Fibroblast of lung (primary cell): ENCODE measurements around the gene GRIK4.

ENCODE experiments used
- EZH2 ChIP-seq: IDR thresholded peaks from 2 replicates; pipeline ENCODE4 v1.5.1; 2012; ENCODE audit warnings: low read length, control low read depth, mild to moderate bottlenecking; ENCODE audit errors: missing control alignments
- TF ChIP-seq, protein P1 (sequence below), 2 donors: IDR thresholded peaks in 1 of 2; conservative IDR thresholded peaks in 1 of 2; 1 replicate in 1 of 2; 2 replicates in 1 of 2; pipeline ENCODE4 v1.5.1; 2011 to 2012; ENCODE audit warnings: low read length in 2 of 2, control low read depth in 1 of 2, inconsistent platforms in 1 of 2, low read depth in 1 of 2, mild to moderate bottlenecking in 1 of 2

- TF ChIP-seq, protein P1, sequence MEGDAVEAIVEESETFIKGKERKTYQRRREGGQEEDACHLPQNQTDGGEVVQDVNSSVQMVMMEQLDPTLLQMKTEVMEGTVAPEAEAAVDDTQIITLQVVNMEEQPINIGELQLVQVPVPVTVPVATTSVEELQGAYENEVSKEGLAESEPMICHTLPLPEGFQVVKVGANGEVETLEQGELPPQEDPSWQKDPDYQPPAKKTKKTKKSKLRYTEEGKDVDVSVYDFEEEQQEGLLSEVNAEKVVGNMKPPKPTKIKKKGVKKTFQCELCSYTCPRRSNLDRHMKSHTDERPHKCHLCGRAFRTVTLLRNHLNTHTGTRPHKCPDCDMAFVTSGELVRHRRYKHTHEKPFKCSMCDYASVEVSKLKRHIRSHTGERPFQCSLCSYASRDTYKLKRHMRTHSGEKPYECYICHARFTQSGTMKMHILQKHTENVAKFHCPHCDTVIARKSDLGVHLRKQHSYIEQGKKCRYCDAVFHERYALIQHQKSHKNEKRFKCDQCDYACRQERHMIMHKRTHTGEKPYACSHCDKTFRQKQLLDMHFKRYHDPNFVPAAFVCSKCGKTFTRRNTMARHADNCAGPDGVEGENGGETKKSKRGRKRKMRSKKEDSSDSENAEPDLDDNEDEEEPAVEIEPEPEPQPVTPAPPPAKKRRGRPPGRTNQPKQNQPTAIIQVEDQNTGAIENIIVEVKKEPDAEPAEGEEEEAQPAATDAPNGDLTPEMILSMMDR (conservative IDR thresholded peaks at IDR 0.05 in 1 of 2, IDR thresholded peaks at IDR 0.05 in 1 of 2; ENCODE audit: low read depth in 1 of 2, low read length in 2 of 2) = no peak
- TF ChIP-seq EZH2 = no peak
These were observed 382.1 kb downstream of the GRIK4 start for GRCh38 chr11:120893440-120894201.
